HCT116 (cell line): ENCODE data around the gene ZBTB38.

Experiments used
- POLR2A ChIP-seq: IDR thresholded peaks from 2 replicates; pipeline ENCODE4 v1.7.0; 2011; ENCODE audit warnings: borderline replicate concordance; ENCODE audit not compliant: insufficient read depth, insufficient read length; ENCODE audit errors: extremely low read depth
- POLR2AphosphoS5 ChIP-seq: IDR thresholded peaks from 2 replicates; pipeline ENCODE4 v1.6.1; 2011; ENCODE audit warnings: mild to moderate bottlenecking, low read depth, low read length, moderate library complexity
- SIN3A ChIP-seq: IDR thresholded peaks from 2 replicates; pipeline ENCODE4 v1.6.1; 2012; ENCODE audit warnings: low read depth
- TF ChIP-seq, protein P1 (sequence below), 3 experiments: fragments of 200-600 bp in 1 of 3; sonication (generic) in 1 of 3; IDR thresholded peaks in 2 of 3; conservative IDR thresholded peaks in 1 of 3; 2 replicates each; pipeline ENCODE4 v1.5.1; 2012 to 2017; ENCODE audit warnings: low read depth in 2 of 3, low read length in 2 of 3, antibody characterized with exemption in 1 of 3, borderline replicate concordance in 1 of 3, control low read depth in 1 of 3, mild to moderate bottlenecking in 1 of 3, mixed read lengths in 1 of 3, mixed run types in 1 of 3, moderate library complexity in 1 of 3; ENCODE audit not compliant: insufficient read depth in 1 of 3

DNA sequence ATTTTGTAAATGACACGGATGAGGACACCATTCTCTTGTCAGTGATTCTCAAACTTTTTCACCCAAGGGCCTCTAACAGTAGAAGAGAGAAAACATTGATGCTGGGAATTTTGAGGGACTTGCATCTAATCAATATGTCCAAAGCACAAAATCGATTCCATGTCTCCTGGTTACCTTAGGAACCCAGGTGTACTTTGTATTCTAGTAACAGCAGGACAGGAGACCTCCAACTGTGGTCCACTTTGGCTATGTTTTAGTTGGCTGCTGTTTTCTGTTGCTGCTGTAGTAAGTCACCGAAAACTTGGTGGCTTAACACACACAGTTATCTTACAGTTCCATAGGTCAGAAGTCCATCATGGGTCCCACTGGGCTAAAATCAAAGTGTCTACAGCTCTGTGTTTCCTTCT is 24.4 kb upstream of the ZBTB38 start:
- TF ChIP-seq POLR2AphosphoS5 = no peak
- TF ChIP-seq, protein P1, sequence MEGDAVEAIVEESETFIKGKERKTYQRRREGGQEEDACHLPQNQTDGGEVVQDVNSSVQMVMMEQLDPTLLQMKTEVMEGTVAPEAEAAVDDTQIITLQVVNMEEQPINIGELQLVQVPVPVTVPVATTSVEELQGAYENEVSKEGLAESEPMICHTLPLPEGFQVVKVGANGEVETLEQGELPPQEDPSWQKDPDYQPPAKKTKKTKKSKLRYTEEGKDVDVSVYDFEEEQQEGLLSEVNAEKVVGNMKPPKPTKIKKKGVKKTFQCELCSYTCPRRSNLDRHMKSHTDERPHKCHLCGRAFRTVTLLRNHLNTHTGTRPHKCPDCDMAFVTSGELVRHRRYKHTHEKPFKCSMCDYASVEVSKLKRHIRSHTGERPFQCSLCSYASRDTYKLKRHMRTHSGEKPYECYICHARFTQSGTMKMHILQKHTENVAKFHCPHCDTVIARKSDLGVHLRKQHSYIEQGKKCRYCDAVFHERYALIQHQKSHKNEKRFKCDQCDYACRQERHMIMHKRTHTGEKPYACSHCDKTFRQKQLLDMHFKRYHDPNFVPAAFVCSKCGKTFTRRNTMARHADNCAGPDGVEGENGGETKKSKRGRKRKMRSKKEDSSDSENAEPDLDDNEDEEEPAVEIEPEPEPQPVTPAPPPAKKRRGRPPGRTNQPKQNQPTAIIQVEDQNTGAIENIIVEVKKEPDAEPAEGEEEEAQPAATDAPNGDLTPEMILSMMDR (IDR thresholded peaks at IDR 0.05 in 2 of 3, conservative IDR thresholded peaks at IDR 0.05 in 1 of 3; ENCODE audit: borderline replicate concordance in 1 of 3, insufficient read depth in 1 of 3, low read depth in 2 of 3, low read length in 2 of 3) = no peak
- TF ChIP-seq POLR2A = no peak
- TF ChIP-seq SIN3A = no peak
